HG03354 (cell line): ENCODE data around the gene HS3ST4.

Experiments used
- ATAC-seq: cut with Tn5 transposase; IDR thresholded peaks from one replicate; pipeline ENCODE4 v1.9.1; 2021; ENCODE audit warnings: mild to moderate bottlenecking; ENCODE audit not compliant: unreplicated experiment, poor library complexity, severe bottlenecking

Gene HS3ST4

DNA sequence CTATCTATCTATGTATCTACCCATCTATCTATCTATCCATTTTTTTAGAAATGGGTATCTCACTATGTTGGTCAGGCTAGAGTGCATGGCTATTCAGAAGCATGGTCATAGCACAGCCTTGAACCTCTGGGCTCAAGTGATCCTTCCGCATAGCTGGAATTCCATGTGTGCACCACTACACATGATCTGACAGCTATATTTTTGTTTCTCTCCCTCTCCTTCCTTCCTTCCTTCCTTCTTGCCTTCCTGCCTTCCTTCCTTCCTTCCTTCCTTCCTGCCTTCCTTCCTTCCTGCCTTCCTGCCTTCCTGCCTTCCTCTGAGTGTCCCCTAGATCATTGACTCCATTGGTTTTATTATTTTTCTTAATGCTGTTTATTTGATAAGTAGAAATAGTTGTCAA is 108.1 kb downstream of the HS3ST4 start:
- no peak for ATAC-seq

DNA sequence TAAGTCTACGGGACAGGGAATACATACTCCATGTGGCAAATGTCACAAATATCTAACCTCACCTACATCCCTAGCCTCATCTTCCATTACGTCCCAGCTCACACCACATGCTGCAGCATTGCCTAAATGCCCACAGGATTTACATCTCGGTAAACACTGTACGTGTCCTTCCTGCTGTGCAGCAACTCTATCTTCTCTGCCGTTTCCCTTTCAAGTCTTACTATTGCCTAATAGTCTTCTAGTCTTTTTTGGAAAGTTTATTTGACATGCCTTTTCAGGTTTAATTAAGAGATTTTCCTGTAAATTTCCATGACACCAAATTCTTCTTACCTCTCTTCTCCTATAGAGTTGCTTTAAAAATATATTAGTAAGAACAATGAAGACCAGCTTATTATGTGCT is 120.5 kb downstream of the HS3ST4 start:
- no peak for ATAC-seq

DNA sequence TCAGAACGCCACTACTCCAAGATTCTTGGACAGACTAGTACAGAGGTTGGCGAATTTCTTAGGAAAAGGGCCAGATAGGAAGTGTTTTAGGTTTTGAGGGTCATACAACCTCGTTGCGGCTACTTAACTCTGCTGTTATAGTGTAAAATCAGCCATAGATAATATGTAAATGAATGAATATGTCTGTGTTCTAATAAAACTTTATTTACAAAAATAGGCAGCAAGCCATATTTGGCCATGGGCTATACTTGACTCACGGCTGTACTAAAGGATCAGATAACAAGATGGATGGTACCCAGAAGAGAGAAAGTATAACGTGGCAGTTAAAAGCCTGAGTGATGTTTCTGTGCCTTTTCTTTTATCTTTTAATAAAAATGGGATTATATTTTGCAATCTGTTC is 125.5 kb downstream of the HS3ST4 start:
- ATAC-seq = no peak

DNA sequence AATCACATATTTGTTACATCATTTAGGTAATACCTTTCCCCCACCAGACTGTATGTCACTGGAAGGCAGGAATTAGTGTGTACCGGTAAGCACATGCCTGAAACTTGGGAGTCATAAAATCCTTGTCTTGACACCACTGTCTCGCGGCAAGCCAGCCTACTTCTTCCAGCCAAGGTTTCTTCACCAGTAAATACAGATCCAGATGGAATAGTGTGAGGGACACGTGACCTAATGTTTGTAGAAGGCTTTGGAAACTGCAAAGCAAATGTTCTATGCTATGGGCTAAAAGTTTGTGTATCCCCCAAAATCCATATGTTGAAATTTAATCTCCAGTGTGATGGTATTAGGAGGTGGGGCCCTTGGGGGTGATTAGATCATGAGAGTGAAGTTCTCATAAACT is 126.1 kb downstream of the HS3ST4 start:
- no peak for ATAC-seq

DNA sequence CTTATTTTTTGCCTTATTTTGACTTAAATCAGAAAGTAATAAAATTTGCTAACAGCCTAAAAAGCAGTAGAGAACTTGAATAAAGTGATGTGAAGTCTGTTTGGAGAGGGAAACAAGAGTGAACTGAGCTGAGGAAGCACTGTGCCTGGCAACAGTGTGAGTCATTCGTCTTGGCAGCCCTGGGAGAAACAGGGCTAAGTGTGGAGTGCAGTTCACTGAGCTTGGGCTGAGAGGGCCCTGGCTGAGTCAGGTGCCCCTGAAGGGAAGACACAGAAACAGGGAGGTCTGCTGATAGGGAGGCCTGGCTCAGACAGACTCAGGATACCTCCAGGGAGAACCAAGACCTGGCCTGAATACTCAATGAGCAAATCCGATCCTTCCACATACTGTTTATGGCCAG is 132.1 kb downstream of the HS3ST4 start:
- no peak for ATAC-seq

DNA sequence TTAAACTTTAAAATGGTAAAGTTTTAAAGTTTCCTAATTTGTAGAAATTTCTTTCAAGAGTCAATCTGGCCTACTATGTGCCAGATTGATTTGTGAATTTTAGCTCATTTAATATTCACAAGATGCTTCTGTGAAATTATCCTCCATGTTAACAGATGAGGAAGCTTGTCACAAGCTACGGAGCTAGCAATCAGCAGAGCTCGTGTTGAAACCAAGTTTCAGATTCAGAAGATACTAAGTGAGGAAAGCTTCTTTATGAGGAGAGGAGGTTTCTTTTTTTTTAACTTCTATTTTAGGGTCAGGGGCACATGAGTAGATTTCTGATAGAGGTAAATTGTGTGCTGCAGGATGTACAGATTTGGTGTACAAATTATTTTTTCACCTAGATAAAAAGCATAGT is 135.9 kb downstream of the HS3ST4 start:
- ATAC-seq = no peak

DNA sequence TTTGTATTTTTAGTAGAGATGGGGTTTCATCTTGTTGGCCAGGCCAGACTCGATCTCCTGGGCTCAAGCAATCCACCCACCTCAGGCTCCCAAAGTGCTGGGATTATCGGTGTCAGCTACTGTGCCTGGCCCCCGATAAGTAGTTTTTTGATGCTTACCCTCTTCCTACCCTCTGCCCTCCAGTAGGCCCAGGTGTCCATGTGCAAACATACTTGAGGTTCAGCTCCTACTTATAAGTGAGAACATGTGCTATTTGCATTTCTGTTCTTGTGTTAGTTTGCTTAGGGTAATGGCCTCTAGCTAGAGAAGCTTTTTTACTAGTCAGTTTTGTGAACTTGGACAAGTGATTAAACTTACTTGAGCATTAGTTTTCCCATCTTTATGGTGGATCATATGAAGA is 136.8 kb downstream of the HS3ST4 start:
- ATAC-seq = no peak

DNA sequence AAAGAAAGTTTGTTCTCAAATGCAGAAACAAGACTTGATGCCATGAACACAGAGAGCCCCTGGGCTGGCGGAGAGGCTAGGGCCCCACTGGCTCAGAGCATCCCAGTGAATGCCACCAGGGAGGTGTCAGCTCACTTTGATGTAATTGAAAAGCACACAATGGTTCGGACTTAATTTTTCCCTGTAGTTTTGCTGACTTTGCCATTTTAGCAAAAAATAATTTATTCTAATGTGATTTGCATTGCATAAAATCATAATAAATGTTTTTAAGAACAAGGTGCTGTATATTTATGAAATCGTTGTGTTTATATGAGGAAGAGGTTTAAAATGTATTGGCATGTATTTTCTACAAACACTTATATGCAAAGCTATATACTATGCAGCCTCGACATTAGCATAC is 140.5 kb downstream of the HS3ST4 start:
- ATAC-seq = no peak

DNA sequence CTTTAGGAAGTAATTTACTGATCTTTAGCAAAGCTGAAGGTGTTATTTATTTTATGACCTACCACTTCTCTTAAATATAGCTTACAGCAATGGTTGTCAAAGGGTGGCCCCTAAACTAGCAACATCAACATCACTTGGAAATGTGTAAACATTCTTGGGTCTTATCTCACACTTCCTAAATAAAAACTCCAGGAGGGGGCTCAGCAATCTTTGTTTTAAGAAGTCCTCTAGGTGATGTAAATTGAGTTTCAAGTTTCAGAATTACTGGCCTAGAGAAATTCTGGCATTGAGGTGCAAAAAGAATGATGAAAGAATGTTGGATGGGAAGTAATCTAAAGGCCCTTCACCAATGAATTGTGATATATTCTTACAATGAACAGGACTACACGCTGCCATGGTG is 142.3 kb downstream of the HS3ST4 start:
- no peak for ATAC-seq

DNA sequence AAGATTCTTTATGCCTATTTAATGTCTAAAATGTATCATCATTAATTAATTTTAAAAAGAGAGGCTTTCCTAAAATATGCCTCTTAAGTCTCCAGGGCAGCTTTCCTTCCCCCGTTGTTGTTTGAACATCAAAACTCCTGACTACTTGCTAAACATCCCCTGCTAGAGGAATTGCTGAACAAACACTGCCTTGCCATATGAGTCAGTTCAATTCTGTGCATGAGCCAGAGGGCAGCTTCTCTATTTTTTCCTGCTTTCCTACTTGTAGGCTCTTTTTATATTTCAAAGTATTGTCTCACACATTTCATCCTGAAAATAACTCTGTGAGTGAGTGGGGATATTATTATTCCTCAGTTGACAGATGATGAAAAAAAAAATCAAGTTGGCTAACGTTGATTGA is 143.4 kb downstream of the HS3ST4 start:
- no peak for ATAC-seq

DNA sequence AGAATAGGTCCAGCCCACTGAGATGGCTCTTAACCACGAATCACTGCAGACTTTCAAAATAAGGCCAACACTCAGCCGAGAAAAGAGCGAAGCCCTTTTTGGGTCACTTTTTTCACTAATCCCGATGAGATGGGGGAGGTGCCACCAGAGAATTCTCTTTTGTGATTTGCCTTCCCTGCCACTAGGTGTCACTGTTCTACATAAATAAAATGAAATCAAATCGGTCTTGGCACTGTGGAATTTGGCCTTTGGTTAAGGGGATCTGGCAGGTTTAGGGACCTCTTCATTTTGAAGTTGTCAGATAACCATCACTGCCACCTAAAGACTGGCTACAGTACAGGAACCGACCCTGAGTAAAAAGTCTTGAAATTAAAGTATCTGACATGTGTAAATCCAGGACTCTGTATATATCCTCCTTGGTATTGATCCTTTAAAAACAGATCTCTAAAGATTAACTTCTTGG is 147.0 kb downstream of the HS3ST4 start:
- peak; percentile 52 for ATAC-seq

DNA sequence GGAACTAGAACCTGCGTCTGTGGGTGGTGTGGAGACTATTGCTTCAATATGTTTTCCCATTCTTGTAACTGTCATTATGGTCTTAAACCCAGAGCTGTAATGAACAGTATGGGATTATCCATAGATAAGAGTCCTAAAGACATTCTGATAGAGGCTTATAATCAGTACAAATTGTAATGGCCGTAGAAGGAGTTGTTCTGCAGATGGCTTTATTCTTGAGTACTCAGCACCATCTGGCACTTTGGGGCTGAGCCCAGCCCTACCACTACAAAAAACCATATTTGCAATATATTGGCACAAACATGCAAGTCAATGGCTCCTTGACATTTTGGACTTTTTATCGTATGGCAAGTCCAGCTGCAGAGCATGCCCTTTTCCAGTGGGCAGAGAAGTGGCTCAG is 150.0 kb downstream of the HS3ST4 start:
- no peak for ATAC-seq

DNA sequence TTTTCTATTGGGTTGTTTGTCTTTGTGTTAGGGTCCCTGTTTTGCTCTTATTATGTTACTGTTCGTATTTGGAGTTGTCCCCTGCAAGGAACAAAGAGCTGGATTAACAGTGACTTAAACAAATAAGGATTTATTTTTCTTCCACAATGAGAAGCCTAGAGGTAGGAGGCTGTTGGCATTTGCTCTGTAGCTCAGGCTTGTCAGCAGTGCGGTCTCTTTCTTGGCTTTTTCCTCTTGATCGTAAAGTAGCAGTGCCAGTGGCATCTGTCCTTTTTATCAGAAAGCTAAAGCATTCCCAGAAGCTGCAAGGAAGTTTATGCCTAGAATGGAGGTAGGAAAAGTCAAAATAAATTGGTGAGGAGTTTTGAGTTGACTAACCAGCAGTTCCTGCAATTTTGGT is 154.1 kb downstream of the HS3ST4 start:
- no peak for ATAC-seq

DNA sequence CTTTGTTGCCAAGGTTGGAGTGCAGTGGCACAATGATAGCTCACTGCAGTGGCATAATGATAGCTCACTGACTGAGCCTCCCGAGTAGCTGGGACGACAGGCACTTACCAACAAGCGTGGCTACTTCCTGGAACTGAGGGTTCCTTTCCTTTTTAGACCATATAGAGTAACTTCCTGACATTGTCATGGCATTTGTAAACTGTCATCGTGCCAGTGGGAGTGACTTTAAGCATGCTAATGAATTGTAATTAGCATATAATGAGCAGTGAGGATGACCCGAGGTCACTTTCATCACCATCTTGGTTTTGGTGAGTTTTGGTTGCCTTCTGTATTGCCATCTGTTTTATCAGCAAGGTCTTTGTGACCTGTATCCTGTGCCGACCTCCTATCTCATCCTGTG is 162.4 kb downstream of the HS3ST4 start:
- ATAC-seq = no peak

DNA sequence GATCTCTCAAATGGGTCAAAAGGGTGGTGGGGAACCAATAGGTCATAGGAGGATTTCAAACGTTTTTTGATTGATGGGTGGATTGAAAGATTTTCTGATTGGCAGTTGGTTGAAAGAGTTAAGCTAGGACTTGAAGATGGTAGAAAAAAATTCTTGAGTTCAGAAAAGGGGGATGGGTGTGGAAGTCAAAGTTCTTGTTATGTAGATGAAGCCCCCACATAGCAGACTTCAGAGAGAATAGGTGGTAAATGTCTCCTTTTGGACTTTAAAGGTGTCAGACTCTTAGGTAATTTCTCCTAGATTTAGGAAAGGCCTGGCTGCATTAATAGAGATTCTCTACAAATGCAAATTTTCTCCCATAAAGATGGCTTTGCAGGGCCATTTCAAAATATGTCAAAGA is 163.3 kb downstream of the HS3ST4 start:
- ATAC-seq = no peak

DNA sequence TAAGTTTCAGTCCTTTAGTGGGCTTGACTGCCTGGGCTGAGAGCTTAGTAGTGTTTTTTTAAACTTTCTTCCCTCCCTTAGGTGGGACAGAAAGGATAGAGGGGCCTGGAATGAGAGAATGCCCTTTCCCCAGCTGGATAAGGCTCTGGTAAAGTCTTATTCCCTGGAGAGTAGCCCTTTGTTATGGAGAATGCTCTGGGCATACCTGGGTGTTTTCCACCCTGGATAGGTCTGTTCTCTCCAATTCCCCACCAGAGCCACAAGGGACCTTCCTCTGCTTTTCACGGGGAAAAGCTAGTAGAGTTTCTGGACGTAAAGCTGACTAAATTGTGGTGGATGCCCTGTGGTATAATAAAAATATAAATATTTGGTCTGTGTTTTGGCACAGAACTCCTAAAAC is 164.1 kb downstream of the HS3ST4 start:
- no peak for ATAC-seq

DNA sequence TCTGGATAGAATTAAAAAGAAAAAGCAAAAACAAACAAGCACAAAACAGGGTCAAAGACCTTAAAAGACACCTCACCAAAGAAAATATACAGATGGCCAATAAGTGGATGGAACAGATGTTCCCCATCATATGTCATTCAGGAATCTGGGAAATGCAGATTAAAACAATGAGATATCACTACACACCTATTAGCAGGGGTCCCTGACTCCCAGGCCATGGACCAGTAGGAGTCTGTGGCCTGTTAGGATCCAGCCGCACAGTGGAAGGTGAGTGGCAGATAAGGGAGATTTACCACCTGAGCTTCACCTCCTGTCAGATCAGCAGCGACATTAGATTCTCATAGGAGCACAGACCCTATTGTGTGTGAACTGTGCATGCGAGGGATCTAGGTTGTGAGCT is 167.9 kb downstream of the HS3ST4 start:
- no peak for ATAC-seq

DNA sequence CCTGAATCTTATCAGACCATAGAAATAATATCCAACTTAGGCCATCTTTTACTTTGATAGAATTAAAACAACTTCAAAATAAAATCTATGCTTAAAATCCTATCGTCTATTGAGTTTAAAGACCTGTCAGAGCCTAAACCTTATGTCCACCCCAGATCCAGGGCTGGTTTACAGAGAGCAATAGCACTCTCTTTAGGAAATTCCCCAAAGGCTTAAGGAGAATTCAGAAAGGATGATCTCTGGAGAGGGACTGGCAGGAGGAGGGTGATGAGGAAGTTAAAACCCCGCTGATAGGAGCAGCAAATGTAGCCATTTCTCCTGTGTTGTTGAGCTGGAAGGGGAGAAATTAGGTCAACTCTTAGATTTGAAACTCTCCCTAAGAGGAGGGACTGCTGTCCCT is 175.3 kb downstream of the HS3ST4 start:
- ATAC-seq = no peak

DNA sequence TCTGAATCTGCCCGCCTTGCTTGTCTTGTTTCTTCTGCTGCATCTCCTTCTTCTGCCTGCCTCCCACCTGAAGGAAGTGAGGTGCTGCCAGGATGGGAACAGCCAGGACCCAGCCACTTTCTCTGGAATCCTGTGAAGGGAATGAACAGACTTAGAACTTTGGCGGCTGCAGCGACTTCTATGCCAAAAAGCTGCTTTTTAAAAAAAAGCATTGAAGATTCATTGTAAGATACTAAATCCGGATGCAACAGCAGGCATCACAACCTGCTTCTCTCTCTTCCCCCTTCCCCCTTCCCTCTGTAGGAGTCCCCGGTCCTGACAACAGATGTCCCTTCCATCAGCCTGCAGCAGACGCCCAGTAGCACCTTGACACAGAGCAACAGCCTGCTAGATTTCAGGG is 176.3 kb downstream of the HS3ST4 start:
- ATAC-seq = no peak

DNA sequence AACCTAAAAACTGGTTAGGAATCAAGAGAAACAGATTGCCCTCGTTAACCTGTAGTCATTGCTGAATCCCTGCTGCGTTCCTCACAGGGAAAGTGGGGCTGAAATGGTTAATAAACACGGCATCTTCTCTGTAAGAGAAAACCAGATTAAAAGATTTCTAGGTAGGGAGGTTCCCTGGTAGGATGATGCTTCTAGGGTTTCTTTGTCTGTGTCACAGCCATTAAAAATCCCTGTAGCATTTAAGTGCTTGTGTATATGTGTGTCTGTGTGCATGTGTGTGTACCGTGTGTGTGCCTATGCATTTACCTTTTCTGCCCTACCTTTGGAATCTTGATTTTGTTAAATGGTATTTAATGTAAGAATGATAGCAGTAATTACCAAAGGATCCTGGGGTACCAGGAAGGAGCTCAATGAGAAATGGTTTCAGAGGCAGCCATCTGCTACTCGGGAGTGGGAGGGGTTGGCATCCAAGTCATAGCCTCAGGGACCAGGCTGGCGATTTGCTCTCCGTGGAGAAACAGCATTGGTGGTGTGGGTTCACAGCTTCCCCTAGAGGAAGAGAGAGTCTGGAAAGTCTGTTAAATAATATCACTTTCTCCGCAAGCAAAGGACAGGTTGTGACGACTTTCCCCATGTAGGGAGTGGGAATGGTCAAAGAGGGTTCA is 177.1 kb downstream of the HS3ST4 start:
- no peak for ATAC-seq

DNA sequence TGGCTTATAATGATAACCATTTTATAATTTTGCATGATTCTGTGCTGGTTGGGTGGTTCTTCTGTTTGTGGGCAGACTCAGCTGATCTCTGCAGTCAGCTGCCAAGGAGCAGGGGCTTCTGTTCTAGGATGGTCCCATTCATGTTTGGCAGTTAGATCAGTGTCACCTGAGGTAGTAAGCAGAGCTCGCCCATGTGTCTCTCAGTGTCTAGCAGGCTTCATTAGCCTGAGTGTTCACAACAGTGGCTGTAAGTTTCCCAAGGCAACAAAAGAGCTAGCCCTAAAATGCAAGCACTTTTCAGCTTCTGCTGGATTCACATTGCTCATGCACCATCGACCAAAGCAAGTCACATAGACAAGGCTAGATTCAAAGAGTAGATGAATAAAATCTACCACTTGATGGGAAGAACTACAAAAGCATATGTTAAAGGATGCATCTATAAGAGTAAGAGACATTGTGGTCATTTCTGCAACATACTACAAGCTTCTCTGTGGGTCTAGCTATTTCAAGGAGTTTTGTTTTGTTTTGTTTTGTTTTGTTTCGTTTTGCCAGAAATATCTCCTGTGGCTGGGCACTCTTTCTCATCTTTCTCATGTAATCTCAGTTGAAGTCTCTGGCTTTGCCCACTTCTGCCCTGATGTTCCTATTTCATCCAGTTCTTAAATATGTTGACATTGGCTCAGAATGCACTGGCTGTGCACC is 180.8 kb downstream of the HS3ST4 start:
- no peak for ATAC-seq

DNA sequence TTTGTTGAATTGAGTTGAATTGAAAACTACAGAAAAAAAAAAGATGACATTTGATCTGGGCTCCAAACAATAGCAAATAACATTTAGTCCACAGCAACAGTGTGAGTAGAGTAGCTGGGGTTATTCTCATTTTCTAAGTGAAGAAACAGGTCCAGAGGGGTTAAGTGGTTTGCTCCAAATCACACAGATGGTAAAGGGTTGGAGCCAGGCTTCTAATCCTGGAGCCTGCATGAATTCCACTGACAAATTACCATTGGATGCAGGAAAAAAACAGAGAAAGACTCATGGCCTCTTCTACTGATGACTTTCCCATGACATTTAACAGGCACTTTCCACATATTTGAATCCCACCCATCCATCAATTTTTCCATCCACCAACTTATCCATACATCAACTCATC is 182.4 kb downstream of the HS3ST4 start:
- ATAC-seq = no peak
